Middle frontal gyrus (tissue), 1 donor: ENCODE results near the gene RMND5A.

Experiments used
- DNase-seq: peaks from one replicate; pipeline ENCODE4 v3.0.0-alpha.2; 2015; ENCODE audit warnings: low spot score; ENCODE audit errors: extremely low spot score

Gene RMND5A

GRCh38 chr2:86825693-86826381, 105.7 kb downstream of the RMND5A start:
- no peak for DNase-seq

GRCh38 chr2:86826951-86827350, 106.9 kb downstream of the RMND5A start:
- no peak for DNase-seq
